ENCODE data around the gene GNG7. TPM values are rescaled to one million over a fixed set of nuclear protein-coding genes. Genes with fewer than 3 reads are reported as not detected.
"Not testable (repeated sequence)": the region's sequence is repeated elsewhere in the genome, so short reads cannot be mapped to it uniquely, and the experiment has no call there.

The GNG7 gene
- total RNA-seq, 2 donors from 2014 or later = 12.3 to 12.4 TPM

DNA sequence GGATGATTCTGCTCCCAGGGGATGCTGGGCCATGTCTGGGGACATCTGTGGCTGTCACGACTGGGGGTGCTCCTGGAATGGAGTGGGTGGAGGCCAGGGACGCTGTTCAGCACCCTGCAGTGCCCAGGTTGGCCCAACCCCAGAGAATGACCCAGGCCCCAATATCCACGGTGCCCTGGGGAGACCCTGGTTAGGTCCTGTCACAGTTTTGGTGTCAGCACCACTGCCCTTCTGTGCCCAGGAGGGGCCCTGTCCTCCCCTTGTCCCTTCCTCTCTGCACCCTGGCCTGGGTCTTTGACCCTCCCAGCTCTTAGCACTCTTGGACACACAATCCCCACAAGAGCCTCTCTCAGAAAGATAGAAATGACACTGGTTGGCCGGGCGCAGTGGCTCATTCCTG is 141.3 kb downstream of the GNG7 start:
- H3K36me3 Mint-ChIP-seq (ENCODE audit: low read depth) = no peaks in the 10 kb centered on the region
- TF ChIP-seq, protein P1, sequence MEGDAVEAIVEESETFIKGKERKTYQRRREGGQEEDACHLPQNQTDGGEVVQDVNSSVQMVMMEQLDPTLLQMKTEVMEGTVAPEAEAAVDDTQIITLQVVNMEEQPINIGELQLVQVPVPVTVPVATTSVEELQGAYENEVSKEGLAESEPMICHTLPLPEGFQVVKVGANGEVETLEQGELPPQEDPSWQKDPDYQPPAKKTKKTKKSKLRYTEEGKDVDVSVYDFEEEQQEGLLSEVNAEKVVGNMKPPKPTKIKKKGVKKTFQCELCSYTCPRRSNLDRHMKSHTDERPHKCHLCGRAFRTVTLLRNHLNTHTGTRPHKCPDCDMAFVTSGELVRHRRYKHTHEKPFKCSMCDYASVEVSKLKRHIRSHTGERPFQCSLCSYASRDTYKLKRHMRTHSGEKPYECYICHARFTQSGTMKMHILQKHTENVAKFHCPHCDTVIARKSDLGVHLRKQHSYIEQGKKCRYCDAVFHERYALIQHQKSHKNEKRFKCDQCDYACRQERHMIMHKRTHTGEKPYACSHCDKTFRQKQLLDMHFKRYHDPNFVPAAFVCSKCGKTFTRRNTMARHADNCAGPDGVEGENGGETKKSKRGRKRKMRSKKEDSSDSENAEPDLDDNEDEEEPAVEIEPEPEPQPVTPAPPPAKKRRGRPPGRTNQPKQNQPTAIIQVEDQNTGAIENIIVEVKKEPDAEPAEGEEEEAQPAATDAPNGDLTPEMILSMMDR (conservative IDR thresholded peaks at IDR 0.05) = no peak
- no peak overlapping the region for H3K4me3 Mint-ChIP-seq
- WGBS, 2 experiments (ENCODE audit: insufficient coverage in 1 of 2, insufficient read length in 1 of 2) = 95 to 100% methylated on average over 5 of the region's 5 CpGs
- H3K27me3 Mint-ChIP-seq (ENCODE audit: insufficient read depth) = no peaks in the 10 kb centered on the region
- H3K36me3 ChIP-seq (ENCODE audit: control insufficient read depth, insufficient read depth, low read length) = no peaks in the 10 kb centered on the region
- no peak overlapping the region for H3K9ac ChIP-seq (ENCODE audit: extremely low read depth, low read length, poor library complexity, severe bottlenecking)
- H3K27ac ChIP-seq (ENCODE audit: low read depth, low read length) = no peak overlapping the region
- no peak overlapping the region for H3K27ac Mint-ChIP-seq
- no peaks in the 10 kb centered on the region for H3K9me3 ChIP-seq (ENCODE audit: control insufficient read depth, low read length)
- H3K4me1 Mint-ChIP-seq = no peaks in the 10 kb centered on the region
- H3K4me1 ChIP-seq (ENCODE audit: control insufficient read depth, insufficient read depth, low read length) = no peaks in the 10 kb centered on the region
- no peak overlapping the region for H3K4me3 ChIP-seq (ENCODE audit: low read length)
- no peaks in the 10 kb centered on the region for H3K27me3 ChIP-seq (ENCODE audit: control insufficient read depth, insufficient read depth, low read length, poor library complexity, severe bottlenecking)
- no peaks in the 10 kb centered on the region for H3K9me3 Mint-ChIP-seq
- DNase-seq = no peak

DNA sequence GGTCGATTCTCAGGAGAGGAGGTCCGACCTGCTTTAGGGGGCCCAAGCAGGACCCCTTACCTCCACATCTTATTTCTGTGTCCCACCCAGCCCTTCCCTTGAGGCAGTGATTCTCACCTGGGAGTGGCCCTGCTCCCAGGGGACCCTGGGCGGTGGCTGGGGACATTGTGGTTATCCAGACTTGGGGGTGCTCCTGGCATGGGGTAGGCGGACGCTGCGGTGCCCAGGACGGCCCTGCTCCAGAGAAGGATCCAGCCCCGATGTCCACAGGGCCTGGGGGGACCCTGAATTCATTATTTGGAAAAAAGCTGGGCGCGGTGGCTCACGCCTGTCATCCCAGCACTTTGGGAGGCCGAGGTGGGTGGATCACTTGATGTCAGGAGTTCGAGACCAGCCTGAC is 142.1 kb downstream of the GNG7 start:
- no peaks in the 10 kb centered on the region for H3K36me3 Mint-ChIP-seq (ENCODE audit: low read depth)
- no peaks in the 10 kb centered on the region for H3K9me3 Mint-ChIP-seq
- TF ChIP-seq, protein P1 (conservative IDR thresholded peaks at IDR 0.05) = no peak
- DNase-seq = no peak
- Histone ChIP-seq H3K36me3 (ENCODE audit: control insufficient read depth, insufficient read depth, low read length) (no peaks in the 10 kb centered on the region), H3K4me1 (ENCODE audit: control insufficient read depth, insufficient read depth, low read length) (no peaks in the 10 kb centered on the region), H3K27me3 (ENCODE audit: control insufficient read depth, insufficient read depth, low read length, poor library complexity, severe bottlenecking) (no peaks in the 10 kb centered on the region), H3K27ac (ENCODE audit: low read depth, low read length) (no peak overlapping the region), H3K9ac (ENCODE audit: extremely low read depth, low read length, poor library complexity, severe bottlenecking) (no peak overlapping the region), H3K9me3 (ENCODE audit: control insufficient read depth, low read length) (no peaks in the 10 kb centered on the region), H3K4me3 (ENCODE audit: low read length) (no peak overlapping the region)
- 95 to 96% methylated on average over 12 to 13 of the region's 13 CpGs for WGBS, 2 experiments (ENCODE audit: insufficient coverage in 1 of 2, insufficient read length in 1 of 2)
- H3K4me3 Mint-ChIP-seq = no peak overlapping the region
- no peaks in the 10 kb centered on the region for H3K4me1 Mint-ChIP-seq
- H3K27ac Mint-ChIP-seq = no peak overlapping the region
- no peaks in the 10 kb centered on the region for H3K27me3 Mint-ChIP-seq (ENCODE audit: insufficient read depth)

- Mint-ChIP-seq H3K4me3 (no peak overlapping the region), H3K27ac (no peak overlapping the region), H3K9me3 (no peaks in the 10 kb centered on the region), H3K36me3 (ENCODE audit: low read depth) (no peaks in the 10 kb centered on the region), H3K27me3 (ENCODE audit: insufficient read depth) (no peaks in the 10 kb centered on the region), H3K4me1 (no peaks in the 10 kb centered on the region)
- TF ChIP-seq, protein P1 (conservative IDR thresholded peaks at IDR 0.05) = no peak
- Histone ChIP-seq H3K4me1 (ENCODE audit: control insufficient read depth, insufficient read depth, low read length) (no peaks in the 10 kb centered on the region), H3K27ac (ENCODE audit: low read depth, low read length) (no peak overlapping the region), H3K9me3 (ENCODE audit: control insufficient read depth, low read length) (no peaks in the 10 kb centered on the region), H3K36me3 (ENCODE audit: control insufficient read depth, insufficient read depth, low read length) (no peaks in the 10 kb centered on the region), H3K4me3 (ENCODE audit: low read length) (no peak overlapping the region), H3K27me3 (ENCODE audit: control insufficient read depth, insufficient read depth, low read length, poor library complexity, severe bottlenecking) (no peaks in the 10 kb centered on the region), H3K9ac (ENCODE audit: extremely low read depth, low read length, poor library complexity, severe bottlenecking) (no peak overlapping the region)
- whole genome bisulfite sequencing, 2 experiments (ENCODE audit: insufficient coverage in 1 of 2, insufficient read length in 1 of 2) = 73 to 93% methylated on average over 2 of the region's 2 CpGs
- DNase-seq = no peak
These were observed 144.0 kb downstream of the GNG7 start for GRCh38 chr19:2558543-2558942.

- 71 to 79% methylated on average over 5 to 6 of the region's 7 CpGs for WGBS, 2 experiments (ENCODE audit: insufficient coverage in 1 of 2, insufficient read length in 1 of 2)
- not testable (repeated sequence) for H3K27ac ChIP-seq (ENCODE audit: low read depth, low read length); H3K36me3 ChIP-seq (ENCODE audit: control insufficient read depth, insufficient read depth, low read length); H3K4me3 ChIP-seq (ENCODE audit: low read length); H3K9me3 ChIP-seq (ENCODE audit: control insufficient read depth, low read length); H3K4me1 Mint-ChIP-seq; H3K27me3 ChIP-seq (ENCODE audit: control insufficient read depth, insufficient read depth, low read length, poor library complexity, severe bottlenecking); H3K4me3 Mint-ChIP-seq; H3K4me1 ChIP-seq (ENCODE audit: control insufficient read depth, insufficient read depth, low read length); H3K27ac Mint-ChIP-seq; H3K27me3 Mint-ChIP-seq (ENCODE audit: insufficient read depth); DNase-seq; H3K9ac ChIP-seq (ENCODE audit: extremely low read depth, low read length, poor library complexity, severe bottlenecking); H3K36me3 Mint-ChIP-seq (ENCODE audit: low read depth); H3K9me3 Mint-ChIP-seq
These were observed 144.4 kb downstream of the GNG7 start for GRCh38 chr19:2558131-2558530.
